BLaER1 (cell line): ENCODE results near the gene GABBR2.
A peak's percentile ranks its signal among the peaks of the same experiment; 100 is the strongest.

Experiments used
- H3K27ac ChIP-seq: shearing (Covaris generic); formaldehyde crosslinking; 2 replicates; pipeline ENCODE4 v1.8.1; 2022
- H3K27me3 ChIP-seq: shearing (Covaris generic); formaldehyde crosslinking; 2 replicates; pipeline ENCODE4 v1.8.1; 2022
- H3K36me3 ChIP-seq: shearing (Covaris generic); formaldehyde crosslinking; 2 replicates; pipeline ENCODE4 v1.8.1; 2022
- H3K4me1 ChIP-seq: shearing (Covaris generic); formaldehyde crosslinking; 2 replicates; pipeline ENCODE4 v1.8.1; 2022
- H3K4me2 ChIP-seq: shearing (Covaris generic); formaldehyde crosslinking; 2 replicates; pipeline ENCODE4 v1.8.1; 2022
- H3K4me3 ChIP-seq: shearing (Covaris generic); formaldehyde crosslinking; 2 replicates; pipeline ENCODE4 v1.8.1; 2022
- H3K9ac ChIP-seq: shearing (Covaris generic); formaldehyde crosslinking; 2 replicates; pipeline ENCODE4 v1.8.1; 2022
- H3K9me3 ChIP-seq: shearing (Covaris generic); formaldehyde crosslinking; 2 replicates; pipeline ENCODE4 v1.8.1; 2022
- H4K20me1 ChIP-seq: shearing (Covaris generic); formaldehyde crosslinking; 2 replicates; pipeline ENCODE4 v1.8.1; 2022
- Cebpa-rat ChIP-seq: shearing (Covaris generic); IDR thresholded peaks from 2 replicates; pipeline ENCODE4 v1.8.1; 2022

The GABBR2 gene

GRCh38 chr9:98523231-98523901 is 185.4 kb downstream of the GABBR2 start:
- Histone ChIP-seq H3K4me3 (no peak overlapping the region), H4K20me1 (no peaks in the 10 kb centered on the region), H3K36me3 (no peaks in the 10 kb centered on the region), H3K27me3 (no peaks in the 10 kb centered on the region), H3K9me3 (no peaks in the 10 kb centered on the region), H3K4me1 (peaks cover 9% of the 10 kb centered on the region), H3K9ac (no peak overlapping the region), H3K4me2 (no peak overlapping the region), H3K27ac (no peak overlapping the region)
- TF ChIP-seq Cebpa-rat: no peak

- Histone ChIP-seq H3K27me3 (no peaks in the 10 kb centered on the region), H3K9me3 (no peaks in the 10 kb centered on the region), H3K27ac (no peak overlapping the region), H3K4me2 (no peak overlapping the region), H3K4me3 (no peak overlapping the region), H3K9ac (no peak overlapping the region), H4K20me1 (no peaks in the 10 kb centered on the region), H3K4me1 (peaks cover 9% of the 10 kb centered on the region), H3K36me3 (no peaks in the 10 kb centered on the region)
- no peak for TF ChIP-seq Cebpa-rat
Measured at GRCh38 chr9:98522487-98522886, 186.2 kb downstream of the GABBR2 start.

- Histone ChIP-seq H3K9ac (no peak overlapping the region), H3K27ac (no peak overlapping the region), H4K20me1 (no peaks in the 10 kb centered on the region), H3K4me2 (no peak overlapping the region), H3K27me3 (no peaks in the 10 kb centered on the region), H3K4me3 (no peak overlapping the region), H3K9me3 (no peaks in the 10 kb centered on the region), H3K4me1 (peaks cover 9% of the 10 kb centered on the region), H3K36me3 (no peaks in the 10 kb centered on the region)
- no peak for TF ChIP-seq Cebpa-rat
Measured at GRCh38 chr9:98521141-98521540, 187.6 kb downstream of the GABBR2 start.

- no peaks in the 10 kb centered on the region for H3K27me3 ChIP-seq
- TF ChIP-seq Cebpa-rat: no peak
- H3K4me2 ChIP-seq: peak overlapping the region; percentile 24
- H3K4me1 ChIP-seq: peaks cover 9% of the 10 kb centered on the region
- H4K20me1 ChIP-seq: no peaks in the 10 kb centered on the region
- no peak overlapping the region for H3K4me3 ChIP-seq
- no peak overlapping the region for H3K9ac ChIP-seq
- no peaks in the 10 kb centered on the region for H3K36me3 ChIP-seq
- H3K9me3 ChIP-seq: no peaks in the 10 kb centered on the region
- H3K27ac ChIP-seq: no peak overlapping the region
Measured at GRCh38 chr9:98520221-98520960, 188.3 kb downstream of the GABBR2 start.

GRCh38 chr9:98519641-98520040 is 189.1 kb downstream of the GABBR2 start:
- Histone ChIP-seq H4K20me1 (no peaks in the 10 kb centered on the region), H3K27me3 (no peaks in the 10 kb centered on the region), H3K9me3 (no peaks in the 10 kb centered on the region), H3K4me3 (no peak overlapping the region), H3K4me1 (peaks cover 9% of the 10 kb centered on the region), H3K4me2 (no peak overlapping the region), H3K9ac (no peak overlapping the region), H3K36me3 (no peaks in the 10 kb centered on the region), H3K27ac (no peak overlapping the region)
- TF ChIP-seq Cebpa-rat: no peak

- H3K4me3 ChIP-seq: no peak overlapping the region
- no peak overlapping the region for H3K9ac ChIP-seq
- no peaks in the 10 kb centered on the region for H3K9me3 ChIP-seq
- no peaks in the 10 kb centered on the region for H3K36me3 ChIP-seq
- H3K27me3 ChIP-seq: no peaks in the 10 kb centered on the region
- H3K4me1 ChIP-seq: peaks cover 9% of the 10 kb centered on the region
- H3K4me2 ChIP-seq: no peak overlapping the region
- H4K20me1 ChIP-seq: no peaks in the 10 kb centered on the region
- TF ChIP-seq Cebpa-rat: no peak
- H3K27ac ChIP-seq: no peak overlapping the region
Measured at GRCh38 chr9:98518556-98518955, 190.2 kb downstream of the GABBR2 start.

- Histone ChIP-seq H3K4me3 (no peak overlapping the region), H3K36me3 (no peaks in the 10 kb centered on the region), H3K4me2 (no peak overlapping the region), H4K20me1 (no peaks in the 10 kb centered on the region), H3K27ac (no peak overlapping the region), H3K9me3 (no peaks in the 10 kb centered on the region), H3K27me3 (no peaks in the 10 kb centered on the region), H3K4me1 (peaks cover 9% of the 10 kb centered on the region), H3K9ac (no peak overlapping the region)
- TF ChIP-seq Cebpa-rat: no peak
Measured at GRCh38 chr9:98517761-98518160, 191.0 kb downstream of the GABBR2 start.

- no peak overlapping the region for H3K4me2 ChIP-seq
- no peaks in the 10 kb centered on the region for H3K36me3 ChIP-seq
- H3K9me3 ChIP-seq: no peaks in the 10 kb centered on the region
- no peak for TF ChIP-seq Cebpa-rat
- no peaks in the 10 kb centered on the region for H4K20me1 ChIP-seq
- no peak overlapping the region for H3K27ac ChIP-seq
- H3K4me3 ChIP-seq: no peak overlapping the region
- no peaks in the 10 kb centered on the region for H3K27me3 ChIP-seq
- peaks cover 9% of the 10 kb centered on the region for H3K4me1 ChIP-seq
- H3K9ac ChIP-seq: no peak overlapping the region
Measured at GRCh38 chr9:98516897-98517503, 191.7 kb downstream of the GABBR2 start.

- no peaks in the 10 kb centered on the region for H3K9me3 ChIP-seq
- no peak for TF ChIP-seq Cebpa-rat
- no peaks in the 10 kb centered on the region for H3K36me3 ChIP-seq
- peaks cover 9% of the 10 kb centered on the region for H3K4me1 ChIP-seq
- no peak overlapping the region for H3K9ac ChIP-seq
- no peaks in the 10 kb centered on the region for H4K20me1 ChIP-seq
- no peak overlapping the region for H3K27ac ChIP-seq
- no peaks in the 10 kb centered on the region for H3K27me3 ChIP-seq
- no peak overlapping the region for H3K4me3 ChIP-seq
- H3K4me2 ChIP-seq: no peak overlapping the region
Measured at GRCh38 chr9:98516205-98516896, 192.4 kb downstream of the GABBR2 start.
